Osteocyte (in vitro differentiated cells): ENCODE results near the gene PDE1A. TPM values are rescaled to one million over a fixed set of nuclear protein-coding genes. Genes with fewer than 3 reads are reported as not detected.

Source experiments
- DNase-seq: peaks from one replicate; pipeline ENCODE4 v3.0.0; 2021; ENCODE audit warnings: mixed read lengths; ENCODE audit not compliant: unreplicated experiment; ENCODE audit errors: extremely low spot score
- H3K27ac Mint-ChIP-seq: one replicate; pipeline ENCODE4 v1.8.0; 2021; ENCODE audit warnings: mild to moderate bottlenecking, mixed read lengths; ENCODE audit not compliant: unreplicated experiment
- H3K27me3 Mint-ChIP-seq: one replicate; pipeline ENCODE4 v1.8.0; 2021; ENCODE audit warnings: mixed read lengths; ENCODE audit not compliant: unreplicated experiment
- H3K36me3 Mint-ChIP-seq: one replicate; pipeline ENCODE4 v1.8.0; 2021; ENCODE audit warnings: mixed read lengths; ENCODE audit not compliant: unreplicated experiment
- H3K4me1 Mint-ChIP-seq: one replicate; pipeline ENCODE4 v1.8.0; 2021; ENCODE audit warnings: mixed read lengths; ENCODE audit not compliant: unreplicated experiment
- H3K4me3 Mint-ChIP-seq: one replicate; pipeline ENCODE4 v1.8.0; 2021; ENCODE audit warnings: mild to moderate bottlenecking, moderate library complexity, mixed read lengths; ENCODE audit not compliant: unreplicated experiment
- H3K9me3 Mint-ChIP-seq: one replicate; pipeline ENCODE4 v1.8.0; 2021; ENCODE audit warnings: mixed read lengths; ENCODE audit not compliant: unreplicated experiment
- total RNA-seq: library from RNA; stranded (reverse); gene quantifications from 2 replicates; pipeline ENCODE4 v1.2.1, GENCODE V29; 2021
- TF ChIP-seq, protein P1 (sequence below): fragments of 200-600 bp; sonication (generic); IDR thresholded peaks from 2 replicates; pipeline ENCODE4 v1.5.0; 2021; ENCODE audit warnings: antibody characterized with exemption, mild to moderate bottlenecking, moderate library complexity

The PDE1A gene
- total RNA-seq, 1 donor from 2014 or later: 1.8 TPM

DNA sequence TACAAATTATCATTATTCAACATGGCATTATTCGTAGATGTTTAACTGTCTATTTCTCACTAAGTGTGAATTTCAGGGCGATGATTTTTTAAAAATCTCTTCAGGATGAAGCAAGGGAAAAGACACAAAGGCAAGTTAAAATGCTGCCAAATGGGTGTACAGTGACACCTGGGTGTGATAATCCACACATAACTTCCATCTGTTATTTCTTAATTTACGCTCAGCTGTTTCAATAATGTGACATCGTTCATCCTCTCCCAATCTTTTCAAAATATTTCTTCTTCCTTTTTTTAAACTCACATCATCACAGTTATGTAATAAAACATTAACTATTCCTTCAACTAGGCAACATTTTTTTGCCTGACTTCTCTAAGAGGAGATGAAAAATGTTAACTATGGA is 10.6 kb downstream of the PDE1A start:
- Mint-ChIP-seq H3K9me3 (no peaks in the 10 kb centered on the region), H3K27me3 (no peaks in the 10 kb centered on the region), H3K27ac (no peak overlapping the region), H3K4me1 (peaks cover 6% of the 10 kb centered on the region), H3K4me3 (no peak overlapping the region), H3K36me3 (no peaks in the 10 kb centered on the region)
- TF ChIP-seq, protein P1, sequence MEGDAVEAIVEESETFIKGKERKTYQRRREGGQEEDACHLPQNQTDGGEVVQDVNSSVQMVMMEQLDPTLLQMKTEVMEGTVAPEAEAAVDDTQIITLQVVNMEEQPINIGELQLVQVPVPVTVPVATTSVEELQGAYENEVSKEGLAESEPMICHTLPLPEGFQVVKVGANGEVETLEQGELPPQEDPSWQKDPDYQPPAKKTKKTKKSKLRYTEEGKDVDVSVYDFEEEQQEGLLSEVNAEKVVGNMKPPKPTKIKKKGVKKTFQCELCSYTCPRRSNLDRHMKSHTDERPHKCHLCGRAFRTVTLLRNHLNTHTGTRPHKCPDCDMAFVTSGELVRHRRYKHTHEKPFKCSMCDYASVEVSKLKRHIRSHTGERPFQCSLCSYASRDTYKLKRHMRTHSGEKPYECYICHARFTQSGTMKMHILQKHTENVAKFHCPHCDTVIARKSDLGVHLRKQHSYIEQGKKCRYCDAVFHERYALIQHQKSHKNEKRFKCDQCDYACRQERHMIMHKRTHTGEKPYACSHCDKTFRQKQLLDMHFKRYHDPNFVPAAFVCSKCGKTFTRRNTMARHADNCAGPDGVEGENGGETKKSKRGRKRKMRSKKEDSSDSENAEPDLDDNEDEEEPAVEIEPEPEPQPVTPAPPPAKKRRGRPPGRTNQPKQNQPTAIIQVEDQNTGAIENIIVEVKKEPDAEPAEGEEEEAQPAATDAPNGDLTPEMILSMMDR: no peak
- DNase-seq: no peak

DNA sequence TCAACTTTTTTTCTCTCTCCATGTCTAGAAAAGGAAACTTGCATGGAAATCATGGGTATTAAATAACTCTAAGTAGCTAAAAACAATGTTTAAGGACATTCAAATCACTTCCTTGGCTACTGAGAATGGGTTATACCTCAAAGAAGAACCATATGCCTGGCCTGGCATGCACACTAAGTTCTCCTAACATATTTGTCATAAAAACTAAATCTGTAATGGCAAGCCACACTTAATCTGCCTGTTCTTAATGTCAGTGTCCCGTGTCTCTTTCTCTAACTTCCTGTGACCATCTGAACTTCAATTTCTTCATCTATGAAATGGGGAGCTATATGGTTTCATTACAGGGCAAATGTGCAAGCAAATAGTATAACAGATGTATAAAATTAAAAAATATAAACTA is 11.1 kb downstream of the PDE1A start:
- Mint-ChIP-seq H3K36me3 (no peaks in the 10 kb centered on the region), H3K4me1 (peaks cover 6% of the 10 kb centered on the region), H3K27ac (no peak overlapping the region), H3K27me3 (no peaks in the 10 kb centered on the region), H3K9me3 (no peaks in the 10 kb centered on the region), H3K4me3 (no peak overlapping the region)
- TF ChIP-seq, protein P1: no peak
- no peak for DNase-seq

DNA sequence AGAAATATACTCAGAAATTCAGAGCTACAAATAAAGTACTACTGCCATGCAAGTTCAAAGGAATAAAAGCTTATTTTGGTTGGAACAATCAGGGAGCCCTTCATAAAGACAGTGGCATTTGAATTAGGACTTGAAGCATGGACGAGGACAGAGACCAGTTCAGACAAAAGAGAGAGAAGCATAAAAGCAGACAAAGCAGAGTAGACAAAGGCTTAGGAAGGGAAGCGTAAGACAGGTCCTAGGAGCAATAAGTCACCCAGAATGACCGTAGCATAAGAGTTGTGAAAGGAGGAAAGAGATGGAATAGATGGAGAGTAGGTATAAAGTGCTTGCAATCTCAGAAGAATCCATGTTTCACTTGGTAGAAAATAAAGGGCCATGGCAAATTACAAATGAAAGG is 14.0 kb downstream of the PDE1A start:
- Mint-ChIP-seq H3K27ac (no peak overlapping the region), H3K36me3 (no peaks in the 10 kb centered on the region), H3K27me3 (no peaks in the 10 kb centered on the region), H3K4me3 (no peak overlapping the region), H3K4me1 (no peaks in the 10 kb centered on the region), H3K9me3 (no peaks in the 10 kb centered on the region)
- TF ChIP-seq, protein P1: no peak
- no peak for DNase-seq

DNA sequence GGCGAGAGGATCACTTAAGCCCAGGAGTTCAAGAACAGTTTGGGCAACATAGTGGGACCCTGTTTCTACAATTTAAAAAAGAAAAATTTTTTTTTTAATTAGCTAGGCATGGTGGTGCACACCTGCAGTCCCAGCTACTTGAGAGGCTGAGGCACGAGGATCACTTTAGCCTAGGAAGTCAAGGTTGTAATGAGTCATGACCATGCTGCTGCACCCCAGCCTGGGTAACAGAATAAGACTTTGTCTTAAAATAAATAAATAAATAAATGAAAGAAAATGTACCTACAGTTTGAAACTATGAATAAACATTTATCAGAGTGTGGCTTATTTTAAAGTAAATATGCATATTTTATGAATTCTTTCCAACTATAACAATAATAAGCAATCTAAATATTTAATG is 16.7 kb downstream of the PDE1A start:
- no peaks in the 10 kb centered on the region for H3K9me3 Mint-ChIP-seq
- peaks cover 13% of the 10 kb centered on the region for H3K4me1 Mint-ChIP-seq
- no peaks in the 10 kb centered on the region for H3K36me3 Mint-ChIP-seq
- no peak for DNase-seq
- H3K27me3 Mint-ChIP-seq: no peaks in the 10 kb centered on the region
- no peak overlapping the region for H3K27ac Mint-ChIP-seq
- TF ChIP-seq, protein P1: no peak
- no peak overlapping the region for H3K4me3 Mint-ChIP-seq

DNA sequence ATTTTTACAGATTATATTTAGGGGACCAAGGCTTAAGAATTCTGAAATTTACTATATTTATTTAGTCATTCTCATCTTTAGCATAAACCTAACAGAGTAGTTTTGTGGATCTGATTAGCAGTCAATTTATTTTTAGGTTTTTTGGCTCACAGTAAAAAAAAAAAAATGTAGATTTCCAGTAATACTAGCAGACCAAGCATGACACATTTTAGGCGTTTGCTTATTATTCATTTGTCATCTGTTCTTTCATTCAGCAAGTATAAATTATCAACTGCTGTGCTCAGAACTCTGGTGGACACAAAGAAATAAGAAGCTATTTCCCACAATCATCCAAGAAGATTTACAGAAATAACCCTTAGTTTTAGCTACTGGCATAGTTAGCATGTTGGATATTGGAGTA is 20.6 kb downstream of the PDE1A start:
- Mint-ChIP-seq H3K27me3 (no peaks in the 10 kb centered on the region), H3K27ac (no peak overlapping the region), H3K4me3 (no peak overlapping the region), H3K4me1 (peaks cover 26% of the 10 kb centered on the region), H3K9me3 (no peaks in the 10 kb centered on the region), H3K36me3 (peaks cover 2% of the 10 kb centered on the region)
- TF ChIP-seq, protein P1: no peak
- no peak for DNase-seq
